HCT116 (cell line): ENCODE measurements around the gene AQP1.

Experiments
- CTCF ChIP-seq, 3 experiments: fragments of 200-600 bp in 1 of 3; sonication (generic) in 1 of 3; IDR thresholded peaks in 2 of 3; conservative IDR thresholded peaks in 1 of 3; 2 replicates each; pipeline ENCODE4 v1.5.1; 2012 to 2017; ENCODE audit warnings: low read depth in 2 of 3, low read length in 2 of 3, antibody characterized with exemption in 1 of 3, borderline replicate concordance in 1 of 3, control low read depth in 1 of 3, mild to moderate bottlenecking in 1 of 3, mixed read lengths in 1 of 3, mixed run types in 1 of 3, moderate library complexity in 1 of 3; ENCODE audit not compliant: insufficient read depth in 1 of 3
- POLR2A ChIP-seq: IDR thresholded peaks from 2 replicates; pipeline ENCODE4 v1.7.0; 2011; ENCODE audit warnings: borderline replicate concordance; ENCODE audit not compliant: insufficient read depth, insufficient read length; ENCODE audit errors: extremely low read depth
- YY1 ChIP-seq: IDR thresholded peaks from 2 replicates; pipeline ENCODE4 v1.6.1; 2011; ENCODE audit warnings: low read length, low read depth, moderate library complexity, mild to moderate bottlenecking; ENCODE audit not compliant: insufficient replicate concordance; ENCODE audit errors: extremely low read depth

GRCh38 chr7:30879139-30880124 is 32.2 kb upstream of the AQP1 start:
- TF ChIP-seq POLR2A (no peak), CTCF (IDR thresholded peaks at IDR 0.05 in 2 of 3, conservative IDR thresholded peaks at IDR 0.05 in 1 of 3; ENCODE audit: borderline replicate concordance in 1 of 3, insufficient read depth in 1 of 3, low read depth in 2 of 3, low read length in 2 of 3) (no peak), YY1 (no peak)
